ENCODE results near the gene DCDC1.
A peak's percentile ranks its signal among the peaks of the same experiment; 100 is the strongest.
"Not testable (repeated sequence)": the region's sequence is repeated elsewhere in the genome, so short reads cannot be mapped to it uniquely, and the experiment has no call there.

The DCDC1 gene

GRCh38 chr11:31327417-31327816 is 42.1 kb downstream of the DCDC1 start:
- DNase-seq = no peak

- DNase-seq = no peak
These were observed 42.9 kb downstream of the DCDC1 start for GRCh38 chr11:31326470-31327148.

- no peak for DNase-seq
These were observed 44.4 kb downstream of the DCDC1 start for GRCh38 chr11:31325160-31325559.

- no peak for DNase-seq
These were observed 46.4 kb downstream of the DCDC1 start for GRCh38 chr11:31323145-31323544.

- not testable (repeated sequence) for DNase-seq
These were observed 48.0 kb downstream of the DCDC1 start for GRCh38 chr11:31321494-31321893.

GRCh38 chr11:31303644-31304180 is 65.8 kb downstream of the DCDC1 start:
- no peak for DNase-seq

- DNase-seq = no peak
These were observed 67.7 kb downstream of the DCDC1 start for GRCh38 chr11:31301549-31302510.

GRCh38 chr11:31295308-31295707 is 74.2 kb downstream of the DCDC1 start:
- no peak for DNase-seq

- not testable (repeated sequence) for DNase-seq
These were observed 96.0 kb downstream of the DCDC1 start for GRCh38 chr11:31273527-31273926.

- no peak for DNase-seq
These were observed 101.8 kb downstream of the DCDC1 start for GRCh38 chr11:31267720-31268119.

GRCh38 chr11:31264834-31265233 is 104.7 kb downstream of the DCDC1 start:
- no peak for DNase-seq

- no peak for DNase-seq
These were observed 106.8 kb downstream of the DCDC1 start for GRCh38 chr11:31262761-31263160.

- no peak for DNase-seq
These were observed 109.7 kb downstream of the DCDC1 start for GRCh38 chr11:31259797-31260196.

- no peak for DNase-seq
These were observed 115.1 kb downstream of the DCDC1 start for GRCh38 chr11:31254415-31254814.

GRCh38 chr11:31248768-31249167 is 120.8 kb downstream of the DCDC1 start:
- DNase-seq = no peak

GRCh38 chr11:31247321-31247720 is 122.2 kb downstream of the DCDC1 start:
- DNase-seq = no peak

GRCh38 chr11:31246451-31247165 is 122.9 kb downstream of the DCDC1 start:
- no peak for DNase-seq

GRCh38 chr11:31243706-31244105 is 125.8 kb downstream of the DCDC1 start:
- DNase-seq = no peak

- DNase-seq = peak in 1 of 2 experiments; percentile 10
These were observed 129.1 kb downstream of the DCDC1 start for GRCh38 chr11:31240340-31240904.

- no peak for DNase-seq
These were observed 131.4 kb downstream of the DCDC1 start for GRCh38 chr11:31237819-31238760.

- no peak for DNase-seq
These were observed 133.4 kb downstream of the DCDC1 start for GRCh38 chr11:31236143-31236542.

- DNase-seq = no peak
These were observed 136.1 kb downstream of the DCDC1 start for GRCh38 chr11:31233425-31233824.
